G401 (cell line): ENCODE measurements around the gene NT5C1B. TPM values are rescaled to one million over a fixed set of nuclear protein-coding genes. Genes with fewer than 3 reads are reported as not detected.

Source experiments
- DNase-seq: peaks from one replicate; pipeline ENCODE4 v3.0.0-alpha.2; 2015; ENCODE audit warnings: low spot score
- in situ Hi-C: cut with HindIII; loops from 2 replicates; pipeline ENCODE4 v1.10.0; 2016; ENCODE audit warnings: low sequenced_read_pairs, mixed read lengths
- total RNA-seq: library from RNA; depleted of rRNA; stranded (reverse); fragments of >200 nt; shearing (Covaris generic); gene quantifications from 2 replicates; pipeline ENCODE4 v1.2.3, GENCODE V29; 2014; rRNA removed

Gene NT5C1B
- total RNA-seq, 1 experiment from 2014 or later, result not detected

DNA sequence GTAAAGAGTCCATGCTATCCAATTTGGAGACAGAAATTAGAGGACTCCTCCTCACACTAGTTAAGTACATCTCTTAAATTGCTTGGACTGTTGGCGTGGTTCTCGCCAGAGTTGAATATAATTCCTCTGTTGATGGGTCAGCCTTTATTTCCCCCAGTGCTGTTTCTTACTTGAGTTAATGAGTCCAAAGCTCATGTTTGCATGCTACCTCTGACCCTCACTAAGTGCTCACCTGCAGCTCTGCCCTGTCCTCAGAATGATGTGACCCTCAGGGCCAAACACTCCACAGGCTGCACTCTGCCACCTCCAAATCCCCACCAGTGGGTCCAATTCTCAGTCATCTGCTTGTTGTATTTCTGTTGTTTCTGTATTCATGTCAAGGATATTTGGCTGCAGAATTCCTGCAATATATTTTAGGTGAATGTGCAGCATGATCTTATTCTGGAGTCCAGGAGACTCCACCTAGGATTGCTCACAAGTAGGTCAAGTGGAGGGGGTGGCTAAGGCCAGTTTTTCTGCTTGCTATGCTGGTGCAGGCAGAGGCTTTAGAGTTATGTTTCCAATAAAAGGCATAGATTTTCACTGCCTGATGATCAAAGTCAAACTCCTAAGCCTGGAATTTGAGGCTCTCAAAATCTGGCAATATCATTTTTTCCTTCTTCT, 66.8 kb downstream of the NT5C1B start:
- in situ Hi-C loops, result no loop called here
- no peak for DNase-seq

DNA sequence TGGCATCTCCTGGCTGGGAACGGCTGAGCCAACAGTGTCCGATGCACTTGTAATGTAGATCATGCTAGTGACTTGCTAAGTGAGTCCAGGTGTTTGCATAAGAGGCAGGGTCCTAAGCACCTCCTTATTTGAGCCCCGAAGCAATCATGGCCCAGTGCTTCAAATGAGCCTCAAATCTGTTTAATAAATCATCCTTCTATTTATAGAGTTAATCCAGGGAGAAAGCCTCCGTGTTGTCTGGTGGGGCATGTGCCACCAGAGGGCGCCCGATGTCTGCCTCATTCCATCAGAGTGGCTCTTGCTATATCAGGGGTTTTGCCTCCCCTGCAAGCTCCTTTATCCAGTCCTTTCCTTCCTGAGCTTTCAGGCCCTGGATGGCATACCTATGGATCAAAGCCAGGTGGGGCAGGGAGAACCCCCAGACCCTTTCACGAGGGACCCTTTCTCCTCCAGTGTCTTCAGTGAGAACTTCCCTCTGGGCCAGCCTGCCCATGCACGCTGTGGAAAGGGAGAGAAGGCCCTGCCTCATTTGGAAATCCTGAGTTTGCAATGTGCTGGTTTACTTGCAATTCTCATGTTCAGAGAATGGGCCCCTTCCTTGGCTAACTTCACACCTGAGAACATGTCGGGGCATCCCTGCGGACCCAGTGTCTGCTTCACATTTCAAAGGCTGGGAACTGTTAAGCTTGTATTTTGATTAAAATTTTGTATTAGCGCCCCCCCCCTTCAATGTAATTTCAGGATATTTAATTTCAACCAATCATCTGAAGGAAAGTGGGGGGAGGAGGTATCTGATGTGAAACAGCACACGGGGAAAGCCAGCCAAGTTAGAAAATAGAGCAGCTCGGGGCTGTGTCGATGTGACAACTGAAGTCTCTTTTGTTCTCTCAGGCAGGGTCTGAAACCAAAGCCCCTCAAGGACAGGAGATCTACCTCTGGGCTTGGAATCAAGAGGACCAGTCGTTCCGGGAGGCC, 68.6 kb downstream of the NT5C1B start:
- in situ Hi-C loops, result no loop called here
- DNase-seq, result peak; percentile 87

GRCh38 chr2:18519914-18520450, 69.4 kb downstream of the NT5C1B start:
- DNase-seq, result no peak
- in situ Hi-C loops, result no loop called here

GRCh38 chr2:18518116-18519111, 71.0 kb downstream of the NT5C1B start:
- no peak for DNase-seq
- in situ Hi-C loops, result no loop called here

DNA sequence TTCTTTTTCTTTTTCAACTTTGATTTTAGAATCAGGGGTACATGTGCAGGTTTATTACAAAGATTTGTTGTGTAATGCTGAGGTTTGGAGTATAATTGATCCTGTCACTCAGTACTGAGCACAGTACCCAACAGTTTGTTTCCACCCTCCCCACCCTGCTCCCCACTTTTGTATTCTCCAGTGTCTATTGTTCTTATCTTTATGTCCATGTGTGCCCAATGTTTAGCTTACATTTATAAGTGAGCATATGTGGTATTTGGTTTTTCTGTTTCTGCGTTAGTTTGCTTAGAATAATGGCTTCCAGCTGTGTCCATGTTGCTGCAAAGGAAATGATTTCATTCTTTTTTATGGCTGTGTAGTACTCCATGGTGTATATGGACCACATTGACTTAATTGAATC, 72.0 kb downstream of the NT5C1B start:
- in situ Hi-C loops, result no loop called here
- no peak for DNase-seq

DNA sequence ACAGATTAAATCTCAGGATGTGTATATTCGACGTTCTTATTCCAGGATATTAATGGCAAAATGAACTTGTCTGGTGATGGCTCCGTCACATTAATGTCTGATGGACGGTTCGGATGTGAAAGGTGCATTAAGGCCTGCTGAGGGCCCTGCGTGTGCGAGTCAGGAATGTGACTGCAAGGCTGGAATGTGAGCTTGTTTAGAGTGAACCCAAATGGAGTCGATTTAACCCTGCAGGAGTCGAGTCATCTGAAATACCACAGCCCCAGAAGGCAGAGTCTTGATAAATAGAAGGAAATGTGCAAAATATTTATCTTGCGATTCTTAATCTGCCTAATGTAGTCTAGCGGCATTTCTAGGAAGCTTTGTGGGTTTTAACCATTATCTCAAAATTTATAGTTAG, 73.3 kb downstream of the NT5C1B start:
- DNase-seq, result no peak
- in situ Hi-C loops, result no loop called here

DNA sequence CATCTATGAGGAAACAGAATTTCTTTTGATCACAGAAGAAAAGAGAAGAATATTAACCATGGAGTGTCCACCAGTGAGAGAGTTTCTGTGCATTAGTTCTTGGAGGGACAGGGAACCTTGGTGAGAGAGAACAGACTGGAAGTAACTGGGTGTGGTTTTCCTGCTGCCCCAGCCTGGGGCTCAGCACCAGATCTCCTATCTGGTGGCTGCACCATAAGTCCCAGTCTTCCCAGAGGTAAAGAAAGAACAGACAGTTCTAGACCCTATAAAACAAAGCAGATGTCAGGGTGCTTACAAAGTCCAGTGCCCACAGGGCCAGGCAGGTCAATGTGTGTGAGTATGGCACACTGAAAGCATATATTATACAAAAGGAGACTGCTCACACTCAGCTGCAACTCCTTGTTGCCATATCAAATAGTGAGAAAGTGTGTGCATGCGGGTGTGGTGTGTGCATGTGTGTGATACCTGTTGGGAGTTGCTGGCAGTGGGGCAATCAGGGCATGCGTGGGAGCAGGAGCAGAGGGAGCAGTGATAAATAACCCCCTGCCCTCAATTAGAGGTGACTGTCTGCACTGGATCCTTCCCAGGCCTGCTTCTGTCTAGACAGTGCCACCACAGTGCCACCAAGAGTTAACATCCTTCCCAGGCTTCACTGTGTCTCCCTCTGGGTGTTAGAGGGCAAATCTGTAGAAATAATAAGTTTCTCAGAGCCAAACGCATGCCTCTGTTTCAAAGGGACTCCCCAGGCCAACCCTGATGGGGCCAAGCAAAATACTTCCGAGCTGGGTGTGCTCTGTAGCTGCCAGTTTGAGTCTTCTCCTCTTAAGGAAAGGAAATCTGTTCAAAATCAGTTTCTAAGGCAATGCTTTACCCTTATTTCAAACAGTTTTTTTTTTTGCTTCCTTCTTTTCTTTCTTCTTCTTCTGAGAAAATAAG, 74.6 kb downstream of the NT5C1B start:
- no peak for DNase-seq
- in situ Hi-C loops, result no loop called here

Other genes starting within 250 kb of the NT5C1B start
- gene RDH14, start 28.9 kb downstream of the NT5C1B start, total RNA-seq, result 35.6 and 45.4 TPM in 2 replicates